Suprapubic skin (tissue), 4 donors: Measurements from ENCODE around the gene SLC2A13. TPM values are rescaled to one million over a fixed set of nuclear protein-coding genes. Genes with fewer than 3 reads are reported as not detected.

Source experiments
- DNase-seq, 2 donors: peaks; one replicate each; pipeline ENCODE4 v3.0.0-alpha.2; 2019; ENCODE audit warnings: low spot score in 2 of 2
- H3K27ac ChIP-seq: fragments of 200-600 bp; sonication (generic); one replicate; pipeline ENCODE4 v1.5.1; 2019
- H3K27me3 ChIP-seq: fragments of 200-600 bp; sonication (generic); one replicate; pipeline ENCODE4 v1.5.1; 2019
- H3K36me3 ChIP-seq: fragments of 200-600 bp; sonication (generic); one replicate; pipeline ENCODE4 v1.5.1; 2019
- H3K4me1 ChIP-seq: fragments of 200-600 bp; sonication (generic); one replicate; pipeline ENCODE4 v1.5.1; 2019
- H3K4me3 ChIP-seq: fragments of 200-600 bp; sonication (generic); one replicate; pipeline ENCODE4 v1.5.1; 2019; ENCODE audit warnings: mild to moderate bottlenecking
- H3K9me3 ChIP-seq: fragments of 200-600 bp; sonication (generic); one replicate; pipeline ENCODE4 v1.5.1; 2019
- CTCF ChIP-seq, 2 donors: fragments of 200-600 bp in 1 of 2; fragments of 450-650 bp in 1 of 2; sonication (generic) in 1 of 2; IDR thresholded peaks; one replicate each; pipeline ENCODE4 v1.5.1; 2016 to 2019; ENCODE audit warnings: antibody characterized with exemption in 2 of 2, mild to moderate bottlenecking in 1 of 2, moderate library complexity in 1 of 2
- EP300 ChIP-seq: sonication (generic); formaldehyde crosslinking; IDR thresholded peaks from one replicate; pipeline ENCODE4 v1.6.1; 2017; ENCODE audit warnings: antibody characterized with exemption
- POLR2A ChIP-seq, 2 donors: fragments of 450-650 bp; IDR thresholded peaks; one replicate each; pipeline ENCODE4 v1.6.1; 2017; ENCODE audit warnings: antibody characterized with exemption in 2 of 2, mild to moderate bottlenecking in 2 of 2, moderate library complexity in 2 of 2
- POLR2AphosphoS5 ChIP-seq, 3 donors: sonication (generic); formaldehyde crosslinking; IDR thresholded peaks; one replicate each; pipeline ENCODE4 v1.6.1; 2017; ENCODE audit warnings: antibody characterized with exemption in 3 of 3
- WGBS: methylation state at CpG from one replicate; pipeline ENCODE4 v1.1.5; 2018; 5-methylcytosine and 5-hydroxymethylcytosine counted together
- total RNA-seq, 4 donors: library from RNA; depleted of rRNA; stranded (reverse); fragments of >200 nt; gene quantifications; one replicate each; pipeline ENCODE4 v1.1.0, GENCODE V29; 2016

The SLC2A13 gene
- total RNA-seq, 4 donors from 2014 or later = 10.4 to 14.1 (median 13.4) TPM

- Histone ChIP-seq H3K9me3 (no peaks in the 10 kb centered on the region), H3K4me1 (no peaks in the 10 kb centered on the region), H3K4me3 (no peak overlapping the region), H3K36me3 (no peaks in the 10 kb centered on the region), H3K27me3 (no peaks in the 10 kb centered on the region), H3K27ac (no peak overlapping the region)
- WGBS = 91% methylated on average over 20 of the region's 20 CpGs
- no peak for TF ChIP-seq CTCF (IDR thresholded peaks at IDR 0.05)
- TF ChIP-seq POLR2AphosphoS5 (IDR thresholded peaks at IDR 0.05) = no peak
- no peak for TF ChIP-seq POLR2A (IDR thresholded peaks at IDR 0.05)
- no peak for TF ChIP-seq EP300
- no peak for DNase-seq
Measured at GRCh38 chr12:39712334-39712733, 393.5 kb downstream of the SLC2A13 start.

Other genes starting within 250 kb of the SLC2A13 start
- gene LRRK2, start 118.9 kb upstream of the SLC2A13 start, total RNA-seq = 10 to 100 TPM in 2 of 4 donors, 1 to 10 TPM in 2; 3.6 to 20.8 (median 11.1) TPM